DND-41 (cell line): ENCODE results near the gene TRPV6.

Source experiments
- CTCF ChIP-seq: IDR thresholded peaks from 2 replicates; pipeline ENCODE4 v1.5.1; 2012; ENCODE audit warnings: borderline replicate concordance, low read length, moderate library complexity, mild to moderate bottlenecking; ENCODE audit not compliant: poor library complexity, severe bottlenecking; ENCODE audit errors: extremely low read depth
- EZH2 ChIP-seq: IDR thresholded peaks from 3 replicates; pipeline ENCODE4 v1.6.1; 2012; ENCODE audit warnings: borderline replicate concordance, low read depth, mild to moderate bottlenecking, moderate library complexity, low read length, inconsistent platforms; ENCODE audit not compliant: severe bottlenecking

DNA sequence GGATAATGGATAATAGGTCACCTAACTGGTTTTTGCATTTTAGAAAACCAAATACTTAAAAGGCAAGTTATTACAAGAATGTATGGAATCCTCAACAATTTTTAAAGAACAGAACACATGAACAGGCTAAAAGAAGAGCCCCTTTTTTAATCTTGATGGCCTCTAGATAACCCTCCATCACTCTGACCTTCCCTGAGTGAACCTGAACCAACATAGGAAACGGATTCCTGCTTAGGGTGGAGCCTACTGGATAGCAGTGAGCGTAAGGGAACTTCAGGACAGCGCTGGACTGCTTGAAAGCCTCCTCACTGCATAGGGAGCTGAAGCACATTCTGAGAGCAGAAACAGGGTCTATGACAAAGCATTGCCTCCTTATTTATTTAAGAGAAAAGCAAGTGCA lies 27.5 kb upstream of the TRPV6 start:
- TF ChIP-seq EZH2 (no peak), CTCF (no peak)
